HCT116 (cell line): ENCODE data around the gene MTG1. TPM values are rescaled to one million over a fixed set of nuclear protein-coding genes. Genes with fewer than 3 reads are reported as not detected.

Experiments
- ATAC-seq: fragments of 200-7000 bp; cut with Tn5 transposase; 2 replicates; pipeline ENCODE4 v1.9.1; 2020; ENCODE audit warnings: mild to moderate bottlenecking, moderate library complexity
- BruUV-seq: library from RNA; stranded (reverse); fragments of 400-500 nt; replicated peaks from 2 replicates; lab custom pipeline; 2021; lab: Mats Ljungman, UMichigan
- CTCF ChIA-PET: fragments of 300-600 bp; sonication (Branson Sonifier 250); formaldehyde crosslinking; loops from one replicate; lab custom pipeline; 2021; ENCODE audit warnings: antibody characterized with exemption; lab: Charles Lee
- POLR2A ChIA-PET: fragments of 300-600, 350-600 bp; sonication (Branson Sonifier 250); formaldehyde crosslinking; loops from one replicate; lab custom pipeline; 2021; ENCODE audit warnings: antibody characterized with exemption; lab: Charles Lee
- RAD21 ChIA-PET, 2 experiments: fragments of 300-600 bp; sonication (Branson Sonifier 250); formaldehyde crosslinking; loops; one replicate each; lab custom pipeline; 2023; ENCODE audit warnings: low total read pairs in 2 of 2; ENCODE audit not compliant: uncharacterized antibody in 2 of 2, unreplicated experiment in 2 of 2, low non-redundant PET in 1 of 2; lab: Charles Lee
- DNase-seq: peaks from one replicate; pipeline ENCODE4 v3.0.0-alpha.2; 2010; ENCODE audit warnings: low read depth, low spot score
- H2AFZ ChIP-seq: fragments of 200-600 bp; shearing (Covaris generic), sonication (generic); 2 replicates; pipeline ENCODE4 v1.6.1; 2017; ENCODE audit warnings: low read depth, mixed run types, mixed read lengths, antibody characterized with exemption, low read length; ENCODE audit not compliant: poor library complexity, severe bottlenecking
- H3K27ac ChIP-seq: 2 replicates; pipeline ENCODE4 v1.5.1; 2012; ENCODE audit warnings: low read depth, low read length
- H3K27me3 ChIP-seq: fragments of 200-600 bp; sonication (generic); 2 replicates; pipeline ENCODE4 v1.6.1; 2016; ENCODE audit warnings: mixed run types, low read length, mixed read lengths; ENCODE audit not compliant: insufficient read depth
- H3K36me3 ChIP-seq, 2 experiments: fragments of 200-500 bp in 1 of 2; fragments of 200-600 bp in 1 of 2; sonication (Bioruptor generic) in 1 of 2; sonication (generic) in 1 of 2; 2 replicates each; pipeline versions ENCODE4 v1.5.1 to v1.6.1; 2014 to 2016; ENCODE audit warnings: low read length in 2 of 2, inconsistent platforms in 1 of 2, mixed read lengths in 1 of 2, mixed run types in 1 of 2; ENCODE audit not compliant: insufficient read depth in 2 of 2, control insufficient read depth in 1 of 2
- H3K4me1 ChIP-seq, 2 experiments: fragments of 200-600 bp in 1 of 2; sonication (generic) in 1 of 2; 2 replicates each; pipeline versions ENCODE4 v1.5.1 to v1.6.1; 2012 to 2017; ENCODE audit warnings: low read length in 2 of 2, inconsistent platforms in 1 of 2, mild to moderate bottlenecking in 1 of 2, mixed read lengths in 1 of 2, mixed run types in 1 of 2, moderate library complexity in 1 of 2; ENCODE audit not compliant: insufficient read depth in 2 of 2, control insufficient read depth in 1 of 2
- H3K4me2 ChIP-seq: fragments of 200-600 bp; sonication (generic); 2 replicates; pipeline ENCODE4 v1.6.1; 2017; ENCODE audit warnings: mixed run types, low read length, mixed read lengths
- H3K4me3 ChIP-seq, 2 experiments: fragments of 200-600 bp in 1 of 2; sonication (generic) in 1 of 2; replicated peaks in 1 of 2; 2 replicates each; pipeline ENCODE4 v1.5.1; 2011 to 2016; ENCODE audit warnings: low read length in 2 of 2, control low read depth in 1 of 2, low read depth in 1 of 2, mild to moderate bottlenecking in 1 of 2, mixed read lengths in 1 of 2, mixed run types in 1 of 2
- H3K79me2 ChIP-seq: fragments of 200-600 bp; sonication (generic); 2 replicates; pipeline ENCODE4 v1.6.1; 2017; ENCODE audit warnings: mild to moderate bottlenecking, mixed run types, low read length, moderate library complexity, mixed read lengths; ENCODE audit not compliant: insufficient read depth
- H3K9ac ChIP-seq: fragments of 200-600 bp; sonication (generic); 2 replicates; pipeline ENCODE4 v1.6.1; 2016; ENCODE audit warnings: low read length, mixed read lengths
- H3K9me2 ChIP-seq: fragments of 200-600 bp; sonication (generic), shearing (Covaris generic); 2 replicates; pipeline ENCODE4 v1.6.1; 2017; ENCODE audit warnings: mixed run types, mild to moderate bottlenecking, moderate library complexity; ENCODE audit not compliant: insufficient read depth
- H3K9me3 ChIP-seq, 2 experiments: fragments of 200-500 bp in 1 of 2; fragments of 200-600 bp in 1 of 2; sonication (Bioruptor generic) in 1 of 2; sonication (generic) in 1 of 2; 2 replicates each; pipeline ENCODE4 v1.6.1; 2014 to 2017; ENCODE audit warnings: low read length in 2 of 2, mixed read lengths in 2 of 2, inconsistent platforms in 1 of 2, low read depth in 1 of 2, mild to moderate bottlenecking in 1 of 2, mixed run types in 1 of 2, moderate library complexity in 1 of 2; ENCODE audit not compliant: control insufficient read depth in 1 of 2, insufficient read depth in 1 of 2
- H4K20me1 ChIP-seq: fragments of 200-600 bp; sonication (generic), shearing (Covaris generic); 2 replicates; pipeline ENCODE4 v1.6.1; 2017; ENCODE audit warnings: mixed run types, mild to moderate bottlenecking, moderate library complexity; ENCODE audit not compliant: insufficient read depth
- CBX3 ChIP-seq: IDR thresholded peaks from 2 replicates; pipeline ENCODE4 v1.6.1; 2012; ENCODE audit warnings: low read depth
- CEBPB ChIP-seq: IDR thresholded peaks from 2 replicates; pipeline ENCODE4 v1.6.1; 2012; ENCODE audit warnings: low read depth
- EGR1 ChIP-seq: IDR thresholded peaks from 2 replicates; pipeline ENCODE4 v1.6.1; 2012; ENCODE audit warnings: low read depth
- EZH2 ChIP-seq: fragments of 200-600 bp; sonication (generic); IDR thresholded peaks from 2 replicates; pipeline ENCODE4 v1.6.1; 2017; ENCODE audit warnings: antibody characterized with exemption, mixed run types
- JUND ChIP-seq: IDR thresholded peaks from 2 replicates; pipeline ENCODE4 v1.6.1; 2012
- POLR2AphosphoS5 ChIP-seq: IDR thresholded peaks from 2 replicates; pipeline ENCODE4 v1.6.1; 2011; ENCODE audit warnings: mild to moderate bottlenecking, low read depth, low read length, moderate library complexity
- RAD21 ChIP-seq: IDR thresholded peaks from 2 replicates; pipeline ENCODE4 v1.6.1; 2012; ENCODE audit warnings: low read depth, mild to moderate bottlenecking
- SIN3A ChIP-seq: IDR thresholded peaks from 2 replicates; pipeline ENCODE4 v1.6.1; 2012; ENCODE audit warnings: low read depth
- SRF ChIP-seq: IDR thresholded peaks from 2 replicates; pipeline ENCODE4 v1.6.1; 2012; ENCODE audit warnings: low read depth
- TCF7L2 ChIP-seq: IDR thresholded peaks from 2 replicates; pipeline ENCODE4 v1.7.0; 2011; ENCODE audit warnings: borderline replicate concordance, inconsistent platforms; ENCODE audit not compliant: insufficient read depth, insufficient read length; ENCODE audit errors: extremely low read depth
- ZFX ChIP-seq: fragments of 450-650 bp; IDR thresholded peaks from 2 replicates; pipeline ENCODE4 v1.6.1; 2017
- ZNF274 ChIP-seq: fragments of 200-500 bp; sonication (Bioruptor generic); IDR thresholded peaks from 2 replicates; pipeline ENCODE4 v1.6.1; 2014; ENCODE audit warnings: mild to moderate bottlenecking, low read depth, low read length, inconsistent platforms
- intact Hi-C: fragments of 100-400 bp; cut with micrococcal nuclease; formaldehyde crosslinking; loops from 2 replicates; pipeline ENCODE4 v1.10.0; 2022
- total RNA-seq: library from RNA; stranded (reverse); gene quantifications from one replicate; pipeline ENCODE4 v1.2.1, GENCODE V29; 2021; ENCODE audit not compliant: unreplicated experiment
- TF ChIP-seq, protein P1 (sequence below), 3 experiments: fragments of 200-600 bp in 1 of 3; sonication (generic) in 1 of 3; IDR thresholded peaks in 2 of 3; conservative IDR thresholded peaks in 1 of 3; 2 replicates each; pipeline ENCODE4 v1.5.1; 2012 to 2017; ENCODE audit warnings: low read depth in 2 of 3, low read length in 2 of 3, antibody characterized with exemption in 1 of 3, borderline replicate concordance in 1 of 3, control low read depth in 1 of 3, mild to moderate bottlenecking in 1 of 3, mixed read lengths in 1 of 3, mixed run types in 1 of 3, moderate library complexity in 1 of 3; ENCODE audit not compliant: insufficient read depth in 1 of 3
- TF ChIP-seq, protein P2 (sequence below): IDR thresholded peaks from 2 replicates; pipeline ENCODE4 v1.6.1; 2011; ENCODE audit warnings: mild to moderate bottlenecking, low read length, moderate library complexity; ENCODE audit not compliant: insufficient replicate concordance; ENCODE audit errors: extremely low read depth
- TF ChIP-seq, protein P3 (sequence below): IDR thresholded peaks from 2 replicates; pipeline ENCODE4 v1.6.1; 2012
- TF ChIP-seq, protein P4 (sequence below): IDR thresholded peaks from 2 replicates; pipeline ENCODE4 v1.6.1; 2012

The MTG1 gene
- total RNA-seq, 1 experiment from 2014 or later: 23.1 TPM

DNA sequence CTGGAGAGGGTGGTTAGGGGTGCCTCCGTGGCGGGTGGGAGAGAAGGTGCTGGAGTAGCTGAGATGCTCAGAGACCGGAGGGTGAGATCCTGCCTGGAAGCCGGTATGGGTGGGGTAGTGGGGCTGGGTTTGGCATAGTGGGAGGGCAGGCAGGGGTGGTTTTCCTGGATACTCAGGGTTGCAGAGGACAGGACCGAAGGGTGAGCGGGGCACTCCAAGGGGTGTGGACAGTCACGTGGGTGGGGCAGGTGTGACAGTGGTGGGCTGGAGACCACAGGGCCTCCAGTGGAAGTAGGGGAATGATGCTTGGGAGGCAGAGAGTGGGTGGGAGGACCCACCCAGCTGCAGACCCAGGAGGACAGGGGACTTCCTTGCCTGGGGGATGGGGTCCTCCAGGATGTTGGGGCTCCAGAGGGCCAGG, 61.7 kb downstream of the MTG1 start:
- no peak for DNase-seq
- Histone ChIP-seq H3K4me3 (no peak overlapping the region), H3K9ac (no peak overlapping the region), H3K27me3 (no peaks in the 10 kb centered on the region), H3K36me3 (no peaks in the 10 kb centered on the region), H3K27ac (no peak overlapping the region), H3K9me3 (no peaks in the 10 kb centered on the region), H2AFZ (no peak overlapping the region), H4K20me1 (no peaks in the 10 kb centered on the region), H3K4me1 (no peaks in the 10 kb centered on the region), H3K9me2 (no peaks in the 10 kb centered on the region), H3K79me2 (no peaks in the 10 kb centered on the region), H3K4me2 (no peak overlapping the region)
- RAD21 ChIA-PET: no interaction called here
- POLR2A ChIA-PET: no interaction called here
- TF ChIP-seq CBX3 (no peak), JUND (no peak), EZH2 (no peak), ZNF274 (no peak), POLR2AphosphoS5 (no peak), EGR1 (no peak), SIN3A (no peak), CEBPB (no peak), SRF (no peak), TCF7L2 (no peak), ZFX (no peak), RAD21 (no peak)
- TF ChIP-seq, protein P1, sequence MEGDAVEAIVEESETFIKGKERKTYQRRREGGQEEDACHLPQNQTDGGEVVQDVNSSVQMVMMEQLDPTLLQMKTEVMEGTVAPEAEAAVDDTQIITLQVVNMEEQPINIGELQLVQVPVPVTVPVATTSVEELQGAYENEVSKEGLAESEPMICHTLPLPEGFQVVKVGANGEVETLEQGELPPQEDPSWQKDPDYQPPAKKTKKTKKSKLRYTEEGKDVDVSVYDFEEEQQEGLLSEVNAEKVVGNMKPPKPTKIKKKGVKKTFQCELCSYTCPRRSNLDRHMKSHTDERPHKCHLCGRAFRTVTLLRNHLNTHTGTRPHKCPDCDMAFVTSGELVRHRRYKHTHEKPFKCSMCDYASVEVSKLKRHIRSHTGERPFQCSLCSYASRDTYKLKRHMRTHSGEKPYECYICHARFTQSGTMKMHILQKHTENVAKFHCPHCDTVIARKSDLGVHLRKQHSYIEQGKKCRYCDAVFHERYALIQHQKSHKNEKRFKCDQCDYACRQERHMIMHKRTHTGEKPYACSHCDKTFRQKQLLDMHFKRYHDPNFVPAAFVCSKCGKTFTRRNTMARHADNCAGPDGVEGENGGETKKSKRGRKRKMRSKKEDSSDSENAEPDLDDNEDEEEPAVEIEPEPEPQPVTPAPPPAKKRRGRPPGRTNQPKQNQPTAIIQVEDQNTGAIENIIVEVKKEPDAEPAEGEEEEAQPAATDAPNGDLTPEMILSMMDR (IDR thresholded peaks at IDR 0.05 in 2 of 3, conservative IDR thresholded peaks at IDR 0.05 in 1 of 3; ENCODE audit: borderline replicate concordance in 1 of 3, insufficient read depth in 1 of 3, low read depth in 2 of 3, low read length in 2 of 3): no peak
- TF ChIP-seq, protein P2, sequence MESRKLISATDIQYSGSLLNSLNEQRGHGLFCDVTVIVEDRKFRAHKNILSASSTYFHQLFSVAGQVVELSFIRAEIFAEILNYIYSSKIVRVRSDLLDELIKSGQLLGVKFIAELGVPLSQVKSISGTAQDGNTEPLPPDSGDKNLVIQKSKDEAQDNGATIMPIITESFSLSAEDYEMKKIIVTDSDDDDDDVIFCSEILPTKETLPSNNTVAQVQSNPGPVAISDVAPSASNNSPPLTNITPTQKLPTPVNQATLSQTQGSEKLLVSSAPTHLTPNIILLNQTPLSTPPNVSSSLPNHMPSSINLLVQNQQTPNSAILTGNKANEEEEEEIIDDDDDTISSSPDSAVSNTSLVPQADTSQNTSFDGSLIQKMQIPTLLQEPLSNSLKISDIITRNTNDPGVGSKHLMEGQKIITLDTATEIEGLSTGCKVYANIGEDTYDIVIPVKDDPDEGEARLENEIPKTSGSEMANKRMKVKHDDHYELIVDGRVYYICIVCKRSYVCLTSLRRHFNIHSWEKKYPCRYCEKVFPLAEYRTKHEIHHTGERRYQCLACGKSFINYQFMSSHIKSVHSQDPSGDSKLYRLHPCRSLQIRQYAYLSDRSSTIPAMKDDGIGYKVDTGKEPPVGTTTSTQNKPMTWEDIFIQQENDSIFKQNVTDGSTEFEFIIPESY: no peak
- TF ChIP-seq, protein P3, sequence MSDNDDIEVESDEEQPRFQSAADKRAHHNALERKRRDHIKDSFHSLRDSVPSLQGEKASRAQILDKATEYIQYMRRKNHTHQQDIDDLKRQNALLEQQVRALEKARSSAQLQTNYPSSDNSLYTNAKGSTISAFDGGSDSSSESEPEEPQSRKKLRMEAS: no peak
- TF ChIP-seq, protein P4, sequence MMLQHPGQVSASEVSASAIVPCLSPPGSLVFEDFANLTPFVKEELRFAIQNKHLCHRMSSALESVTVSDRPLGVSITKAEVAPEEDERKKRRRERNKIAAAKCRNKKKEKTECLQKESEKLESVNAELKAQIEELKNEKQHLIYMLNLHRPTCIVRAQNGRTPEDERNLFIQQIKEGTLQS: no peak
- intact Hi-C loops: no loop called here
- BruUV-seq: no TSS peak
- ATAC-seq: no peak
- CTCF ChIA-PET: no interaction called here
